ENCODE measurements around the gene MTUS2.

Gene MTUS2

DNA sequence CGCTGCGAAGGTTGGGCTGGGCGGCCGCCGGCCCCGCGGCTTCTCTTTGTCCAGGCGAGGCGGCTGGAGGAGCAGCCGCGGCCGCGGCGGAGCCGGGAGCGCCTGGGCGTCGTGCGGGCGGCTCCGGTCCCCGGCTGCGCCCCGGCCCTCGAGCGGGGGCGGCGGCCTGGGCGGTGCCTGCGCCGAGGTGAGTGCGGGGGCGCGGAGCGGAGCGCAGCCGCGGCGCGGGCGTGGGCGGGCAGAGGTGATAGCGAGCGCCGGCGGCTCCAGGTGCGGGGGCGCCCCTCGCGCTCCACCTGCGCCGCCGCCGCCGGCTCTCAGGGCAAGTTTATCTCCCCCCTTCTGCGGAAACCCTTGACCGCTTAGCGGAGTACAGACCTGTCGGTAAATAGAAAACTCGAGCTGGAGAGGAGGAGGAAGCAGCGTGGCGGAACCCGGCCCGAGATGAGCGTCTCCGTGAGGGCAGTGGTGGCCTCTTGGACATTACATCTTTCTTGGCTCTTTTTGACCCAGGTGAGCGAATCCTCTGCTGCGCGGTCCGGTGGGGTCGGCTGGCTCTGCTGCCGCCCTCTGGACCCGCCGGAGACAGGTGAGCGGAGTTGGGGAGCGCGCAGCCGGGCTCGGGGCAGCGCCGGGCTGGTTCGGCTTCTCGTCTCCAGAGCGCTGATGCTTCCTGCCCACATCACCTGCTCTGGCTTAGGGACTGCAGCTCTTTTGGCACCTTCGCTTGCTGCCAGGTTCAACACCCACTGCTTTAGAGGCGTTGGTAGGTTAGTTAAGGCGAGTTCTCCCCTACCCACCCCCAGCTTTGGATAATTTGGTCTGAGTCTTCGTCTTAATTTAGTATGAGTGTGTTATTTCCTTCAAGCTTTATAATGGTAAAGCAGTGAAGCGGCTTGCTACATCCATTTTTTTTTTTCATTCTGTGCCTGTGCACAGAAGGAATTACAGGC lies at the start of gene MTUS2:
MTUS2 (plus strand) TSS at position 241 of the 953 bp plus-strand sequence.
- DNase-seq (ENCODE audit: low read depth) = no peak

DNA sequence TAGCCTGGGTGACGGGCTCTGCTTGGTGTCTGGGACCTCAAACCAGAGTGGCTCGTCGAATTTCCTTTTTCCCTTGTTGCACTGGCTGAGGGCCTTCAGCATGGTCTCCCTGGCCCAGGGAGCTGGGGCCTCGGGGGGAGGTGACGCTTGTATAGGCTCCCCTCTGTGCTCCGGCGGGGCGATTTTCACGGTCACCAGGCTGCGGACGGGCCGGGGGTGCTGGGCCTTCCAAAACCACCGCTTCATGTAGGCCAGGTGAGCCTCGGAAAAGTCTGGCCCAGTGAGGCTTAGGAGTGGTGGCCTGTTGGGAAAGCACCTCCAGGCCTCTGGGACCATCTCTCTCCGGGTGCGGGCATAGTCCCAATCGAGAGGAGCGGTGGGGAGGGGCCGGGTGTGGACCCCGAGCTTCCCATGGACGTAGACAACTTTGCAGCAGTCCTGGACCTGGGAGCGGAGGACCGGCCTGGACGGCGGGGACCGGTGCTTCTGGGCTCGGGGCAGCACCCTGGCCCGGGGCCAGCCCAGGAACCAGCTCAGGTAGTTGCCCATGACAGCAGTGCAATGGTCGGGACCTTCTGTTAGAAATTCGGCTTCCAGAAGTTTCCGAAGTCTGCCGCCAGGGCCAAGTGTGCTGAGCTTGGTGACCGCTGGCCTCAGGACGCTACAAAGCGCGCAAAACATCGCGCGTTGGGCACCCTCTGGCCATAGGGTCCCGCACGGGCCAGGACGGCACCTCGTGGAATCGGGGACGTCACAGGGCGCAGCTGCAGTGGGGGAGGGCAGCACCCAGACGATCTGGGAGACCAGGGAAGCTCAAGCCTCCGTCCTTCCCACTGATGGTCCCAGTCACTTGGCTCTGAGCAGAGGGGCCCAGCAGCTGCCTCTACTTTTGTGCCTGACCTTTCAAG lies 41.6 kb upstream of the MTUS2 start:
- no peak for DNase-seq (ENCODE audit: low read depth)

DNA sequence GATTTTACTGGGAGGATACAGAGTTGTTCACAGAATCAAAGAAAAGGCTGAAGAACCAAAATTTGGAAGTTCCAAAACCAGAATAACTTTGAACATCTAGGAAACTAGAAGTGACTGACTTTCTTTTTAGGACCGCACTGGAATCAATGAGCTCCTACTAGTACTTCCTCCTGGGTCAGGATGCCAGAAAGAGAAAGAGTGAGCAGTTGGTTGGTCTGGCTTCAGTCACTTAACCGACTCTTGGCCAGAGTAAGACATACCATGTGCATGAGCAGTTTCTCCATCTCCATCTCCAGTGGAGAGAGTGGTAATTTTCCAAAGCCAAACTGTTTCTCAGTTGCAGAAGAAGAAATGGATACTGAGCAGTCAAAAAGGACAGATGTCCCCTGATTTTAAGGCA lies 27.1 kb upstream of the MTUS2 start:
- DNase-seq (ENCODE audit: low read depth) = peak; percentile 5

DNA sequence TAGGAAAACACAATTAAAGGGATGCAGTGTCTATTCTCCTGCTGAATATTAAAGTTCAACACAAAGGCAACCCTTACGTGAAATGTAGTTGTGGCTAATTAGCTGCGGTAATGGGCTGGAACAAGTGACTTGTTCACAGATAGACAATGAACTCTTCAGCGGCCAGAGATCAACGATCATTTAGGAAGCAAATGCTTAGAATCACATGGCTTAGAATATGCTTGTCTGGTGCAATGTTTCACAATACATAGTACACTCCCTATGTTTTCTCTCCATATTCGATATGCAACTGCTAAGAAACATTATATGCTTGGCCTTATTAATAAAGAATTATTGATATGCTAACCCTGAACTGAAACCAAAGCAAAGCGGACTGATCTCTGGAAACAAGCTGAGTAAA lies 25.7 kb upstream of the MTUS2 start:
- no peak for DNase-seq (ENCODE audit: low read depth)

DNA sequence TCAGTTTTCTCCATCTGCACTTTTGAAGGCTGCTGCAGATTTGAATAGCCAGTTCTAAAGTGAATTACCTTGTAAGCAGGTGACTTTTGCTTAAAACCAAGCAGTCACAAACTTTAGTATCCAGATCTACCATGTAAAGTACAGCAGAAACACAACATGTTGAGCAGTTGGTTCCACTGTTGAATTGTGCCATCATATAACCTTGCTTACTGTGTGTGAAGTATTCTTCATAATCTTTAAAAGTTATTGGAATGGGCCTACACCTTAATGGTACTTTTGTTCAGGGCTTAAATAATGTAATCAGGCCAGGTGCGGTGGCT lies 23.2 kb upstream of the MTUS2 start:
- DNase-seq (ENCODE audit: low read depth) = no peak

DNA sequence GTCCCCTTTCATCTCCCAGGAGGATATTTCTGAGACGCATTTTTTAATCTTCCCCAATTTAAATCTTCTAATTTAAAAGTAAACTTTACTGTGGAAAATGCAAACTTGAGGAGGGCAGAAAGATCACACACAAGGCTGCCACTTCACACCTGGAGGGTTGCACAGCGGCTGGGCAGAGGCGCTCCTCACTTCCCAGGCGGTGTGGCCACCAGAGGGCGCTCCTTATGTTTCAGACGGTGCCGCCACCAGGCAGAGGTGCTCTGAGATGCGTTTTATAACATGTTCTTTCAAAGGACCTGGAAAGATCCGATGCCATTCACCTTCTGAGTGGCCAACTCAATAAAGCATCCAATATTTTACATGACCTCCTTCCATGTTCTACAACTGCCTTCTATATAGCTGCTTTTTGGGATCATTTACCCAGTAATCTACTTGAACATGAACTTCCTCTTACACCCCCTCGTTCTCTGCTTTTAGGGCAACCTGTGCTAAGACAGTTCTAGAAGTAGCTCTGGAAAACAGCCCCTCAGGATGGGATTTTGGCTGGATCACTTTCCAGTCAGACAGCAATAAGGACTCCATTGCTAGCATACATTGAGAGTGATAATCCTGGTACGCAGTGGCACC lies 14.8 kb upstream of the MTUS2 start:
- no peak for DNase-seq (ENCODE audit: low read depth)

DNA sequence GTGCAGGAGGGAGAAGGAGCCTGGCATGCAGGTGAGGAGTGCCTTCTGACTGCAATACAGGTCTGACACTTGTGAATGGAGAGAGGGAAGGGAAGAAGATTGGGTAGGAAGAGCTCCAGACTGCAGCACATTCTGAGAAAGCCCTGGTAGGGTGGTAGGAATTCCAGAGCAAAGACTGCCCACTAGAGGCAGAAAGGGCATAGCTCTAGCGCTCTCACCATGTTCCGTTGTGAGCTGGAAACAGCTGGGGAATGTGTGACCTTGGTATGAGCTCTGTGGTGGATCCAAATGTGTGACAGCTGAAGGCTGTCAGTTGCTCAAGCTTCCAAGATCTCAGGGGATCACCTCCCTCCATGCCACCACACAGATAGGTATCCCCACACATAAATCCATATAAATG lies 2.9 kb upstream of the MTUS2 start:
- no peak for DNase-seq (ENCODE audit: low read depth)

DNA sequence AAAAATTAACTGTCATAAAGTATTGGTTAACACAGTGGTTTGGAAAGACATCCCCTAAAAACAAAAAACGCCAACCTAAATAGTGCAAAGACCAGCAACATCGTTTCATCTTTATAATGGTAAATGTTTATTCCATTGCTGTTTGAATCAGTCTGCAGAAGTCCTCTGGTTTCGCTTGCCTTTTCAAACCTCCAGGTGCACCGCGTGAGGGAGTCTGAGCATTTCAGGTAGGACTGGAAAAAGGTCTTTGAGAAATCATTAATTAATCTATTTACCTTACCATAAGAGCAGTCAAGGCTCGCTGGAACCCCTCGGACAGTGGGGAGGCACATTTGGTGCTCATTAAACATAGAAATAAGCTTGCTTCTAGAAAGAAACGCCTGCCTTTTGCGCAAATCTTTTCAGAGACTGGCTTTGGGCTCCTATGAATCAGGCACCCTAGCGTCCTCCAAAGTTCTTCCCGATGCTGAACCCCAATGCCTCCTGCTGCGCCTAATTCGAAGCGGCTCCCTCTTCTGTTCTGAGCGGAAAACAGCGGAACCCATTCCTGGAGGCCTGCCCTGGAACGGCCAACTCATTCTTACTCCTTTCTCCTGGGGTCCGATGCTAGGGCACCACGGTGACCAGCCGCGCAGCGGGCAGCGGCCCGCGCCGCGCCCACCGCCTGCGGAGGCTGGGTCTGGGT lies 951 bp upstream of the MTUS2 start:
- DNase-seq (ENCODE audit: low read depth) = no peak

DNA sequence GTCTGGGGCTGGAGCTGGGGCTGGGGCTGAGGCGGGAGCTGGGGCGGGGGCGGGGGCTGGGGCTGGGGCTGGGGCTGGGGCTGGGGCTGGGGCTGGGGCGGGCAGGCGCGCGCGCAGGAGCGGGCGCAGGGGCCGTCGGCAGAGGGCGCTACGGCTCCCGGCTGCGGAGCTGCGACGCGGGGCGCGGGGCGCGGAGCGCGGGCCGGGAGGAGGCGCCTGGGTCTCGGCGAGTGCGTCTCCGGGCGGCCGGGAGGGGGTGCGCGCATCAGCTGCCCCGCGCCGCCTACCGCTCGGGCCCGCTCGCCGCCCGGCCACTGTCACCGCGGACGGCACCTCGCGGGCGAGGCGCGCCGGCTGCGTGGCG lies 422 bp upstream of the MTUS2 start:
- no peak for DNase-seq (ENCODE audit: low read depth)

DNA sequence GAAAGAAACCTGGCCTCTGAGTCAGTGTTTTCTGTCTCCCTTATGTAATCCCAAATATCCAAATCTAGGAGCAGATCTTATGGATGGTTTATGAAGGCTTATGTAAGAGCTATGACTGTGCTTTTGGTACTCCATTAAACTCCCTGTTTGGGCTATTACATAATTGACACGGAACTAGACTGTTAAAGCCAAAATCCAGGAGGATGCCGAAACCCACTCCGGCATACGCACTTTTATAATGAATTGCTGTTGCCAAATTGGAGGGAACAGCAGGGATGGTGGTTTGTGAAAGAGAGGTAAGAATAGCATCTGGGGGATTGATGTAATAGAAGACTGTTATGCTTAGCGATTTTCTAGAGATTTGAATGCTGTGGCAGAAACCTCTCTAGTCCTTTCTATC lies 2.0 kb downstream of the MTUS2 start:
- no peak for DNase-seq (ENCODE audit: low read depth)

DNA sequence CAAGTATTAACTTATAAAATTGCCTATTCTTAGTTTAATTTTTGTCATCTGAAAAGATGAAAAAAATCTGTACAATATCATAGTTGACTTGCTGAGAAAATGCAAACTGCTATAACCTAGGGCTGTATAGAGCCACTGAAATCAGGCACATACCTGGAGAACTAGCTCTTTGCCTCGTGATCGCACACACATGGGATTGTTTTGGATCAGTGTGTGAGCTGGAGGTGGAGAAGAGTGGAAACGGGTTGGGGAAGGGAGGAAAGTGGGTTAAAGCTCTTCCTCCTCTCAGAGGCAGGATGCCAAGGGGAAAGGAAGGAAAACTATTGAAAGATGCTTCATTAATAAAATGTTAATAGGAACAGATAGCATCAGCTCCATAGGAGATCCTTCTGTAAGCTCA lies 2.7 kb downstream of the MTUS2 start:
- no peak for DNase-seq (ENCODE audit: low read depth)

DNA sequence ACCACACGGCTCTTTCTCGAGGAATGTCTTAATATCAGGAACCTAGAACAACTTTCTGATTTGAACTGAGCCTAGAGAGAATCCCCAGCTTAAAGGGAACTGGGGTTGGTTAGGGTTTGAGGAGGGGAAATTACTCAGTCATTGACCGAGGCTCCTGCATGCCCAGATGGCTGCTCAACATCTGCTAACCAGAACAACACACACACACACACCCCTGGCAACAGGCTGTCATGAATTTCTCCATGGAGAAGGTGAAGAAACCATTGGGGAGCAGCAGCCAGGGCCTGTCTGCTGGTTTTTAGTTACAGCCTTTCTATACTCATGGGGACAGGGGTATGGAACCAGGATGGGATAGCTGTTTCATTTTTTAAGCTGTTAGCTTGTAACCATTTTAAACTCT lies 5.2 kb downstream of the MTUS2 start:
- no peak for DNase-seq (ENCODE audit: low read depth)

DNA sequence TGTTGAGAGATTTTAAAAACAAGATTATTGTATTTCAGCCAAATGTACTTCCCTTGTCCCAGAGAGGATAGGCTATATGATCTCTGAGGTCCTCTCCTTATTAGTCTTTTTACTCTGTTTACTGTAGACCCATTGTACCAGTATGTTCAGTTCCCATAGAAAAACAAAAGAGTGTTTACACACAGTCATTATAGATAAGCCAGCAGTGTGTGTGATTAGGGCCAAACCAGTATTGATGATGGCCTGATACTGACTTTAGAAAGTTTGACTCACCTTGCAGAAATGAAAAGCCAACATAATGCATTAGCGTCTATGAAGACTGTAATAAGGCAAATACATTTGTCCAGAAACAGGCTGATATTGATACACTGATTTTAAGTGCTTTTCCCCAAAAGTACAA lies 6.2 kb downstream of the MTUS2 start:
- no peak for DNase-seq (ENCODE audit: low read depth)

DNA sequence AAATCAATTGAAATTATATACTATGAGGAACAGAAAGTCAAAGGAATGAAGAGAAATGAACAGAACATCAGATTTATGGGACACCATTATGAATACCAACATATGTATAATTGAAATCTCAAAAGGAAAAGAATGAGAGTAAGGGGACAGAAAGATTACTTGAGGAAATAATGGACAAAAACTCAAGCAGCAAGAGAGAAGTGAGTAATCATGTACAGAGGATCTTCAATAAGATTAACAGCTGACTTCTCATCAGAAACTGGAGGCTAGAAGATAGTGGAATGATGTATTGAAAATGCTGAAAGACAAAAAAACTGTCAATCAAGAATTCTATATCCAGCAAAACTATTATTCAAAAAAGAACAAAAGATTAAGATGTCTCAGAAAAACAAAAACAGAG lies 10.4 kb downstream of the MTUS2 start:
- no peak for DNase-seq (ENCODE audit: low read depth)

DNA sequence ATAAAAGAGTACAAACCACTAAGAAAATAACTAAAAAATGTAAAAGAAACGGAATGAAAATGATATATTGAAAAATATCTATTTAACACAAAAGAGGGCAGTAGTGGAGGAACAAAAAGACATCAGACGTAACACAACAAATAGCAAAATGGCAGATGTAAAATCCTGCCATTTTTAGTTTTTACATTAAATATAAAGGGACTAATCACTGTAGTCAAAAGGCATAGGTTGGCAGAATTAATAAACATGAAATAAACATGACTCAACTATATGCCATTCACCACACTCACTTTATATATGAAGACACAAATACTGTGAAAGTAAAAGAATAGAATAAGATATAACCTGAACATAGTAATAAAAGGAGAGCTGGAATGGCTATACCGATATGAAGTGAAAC lies 11.0 kb downstream of the MTUS2 start:
- no peak for DNase-seq (ENCODE audit: low read depth)

DNA sequence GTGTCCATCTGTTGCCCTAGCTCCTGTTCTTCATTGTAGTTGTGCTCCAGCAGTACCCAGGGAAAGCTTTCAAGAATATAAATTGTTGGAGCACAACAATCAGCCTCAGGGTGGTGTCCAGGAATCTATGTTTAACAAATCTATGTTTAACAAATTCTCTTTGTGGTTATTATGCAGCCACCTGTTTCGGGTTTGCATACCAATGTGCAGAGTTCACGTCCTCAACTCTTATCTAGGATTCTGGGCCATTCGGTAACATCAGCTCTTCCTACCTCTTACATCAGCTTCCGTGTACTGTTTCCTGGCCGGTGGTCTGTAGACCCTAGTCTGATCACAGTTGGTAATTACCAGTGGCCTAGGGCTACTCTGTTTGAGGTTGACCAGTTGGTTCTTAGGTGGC lies 17.0 kb downstream of the MTUS2 start:
- DNase-seq (ENCODE audit: low read depth) = no peak

DNA sequence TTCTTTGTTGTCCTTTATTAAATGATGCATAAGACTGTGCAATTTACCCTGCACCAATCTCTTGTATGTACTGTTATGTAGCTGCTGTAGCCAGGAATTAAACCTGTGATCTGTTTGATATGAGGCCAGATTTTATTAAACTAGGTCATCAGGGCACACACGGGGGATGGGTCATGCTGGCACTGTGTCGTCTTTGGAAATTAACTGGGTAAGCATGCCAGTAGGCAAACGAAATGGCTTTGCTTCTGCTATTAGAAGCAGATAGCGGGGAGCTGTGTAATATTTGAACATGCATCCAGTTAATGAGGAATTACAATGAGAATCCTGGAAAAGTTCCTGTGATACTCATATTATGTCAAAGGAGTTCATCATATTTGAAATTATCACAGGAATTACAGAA lies 23.5 kb downstream of the MTUS2 start:
- no peak for DNase-seq (ENCODE audit: low read depth)

DNA sequence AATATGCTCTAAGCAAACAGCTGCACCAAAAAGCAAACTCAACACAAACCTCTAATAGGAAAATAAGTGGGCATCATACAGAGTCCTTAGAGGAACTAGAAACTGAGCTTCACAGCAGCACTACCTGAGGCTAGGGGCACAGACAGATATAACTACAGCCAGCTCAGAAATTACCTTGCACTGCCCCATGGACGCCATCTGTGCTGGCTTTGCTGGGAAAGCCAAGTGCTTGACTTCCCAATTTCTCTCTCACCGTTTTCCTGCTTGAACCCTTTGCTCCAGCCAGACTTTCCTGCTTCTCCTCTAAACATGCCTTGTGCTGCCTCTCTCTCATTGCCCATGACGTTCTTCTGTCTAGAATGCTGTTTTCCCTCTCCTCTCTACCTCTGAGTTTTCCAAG lies 29.3 kb downstream of the MTUS2 start:
- no peak for DNase-seq (ENCODE audit: low read depth)

DNA sequence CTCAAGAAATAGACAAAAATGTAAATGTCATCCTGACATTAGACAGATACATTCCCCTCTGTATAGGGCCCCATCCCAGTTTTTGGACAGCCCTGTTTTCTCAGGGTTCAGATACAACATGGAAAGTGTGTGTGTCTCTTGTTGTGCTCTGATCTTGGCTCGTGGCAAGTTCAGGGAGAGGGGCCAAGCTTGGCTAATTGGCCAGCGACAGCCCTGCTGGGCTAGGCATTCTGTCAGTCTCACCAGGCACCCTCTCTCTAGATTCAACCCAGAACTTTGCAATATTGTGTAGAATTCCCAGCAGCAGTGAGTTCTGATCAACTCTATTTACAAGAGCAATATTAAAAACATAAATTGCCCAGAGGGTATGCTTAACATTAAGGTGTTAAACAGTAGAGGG lies 30.1 kb downstream of the MTUS2 start:
- DNase-seq (ENCODE audit: low read depth) = no peak

DNA sequence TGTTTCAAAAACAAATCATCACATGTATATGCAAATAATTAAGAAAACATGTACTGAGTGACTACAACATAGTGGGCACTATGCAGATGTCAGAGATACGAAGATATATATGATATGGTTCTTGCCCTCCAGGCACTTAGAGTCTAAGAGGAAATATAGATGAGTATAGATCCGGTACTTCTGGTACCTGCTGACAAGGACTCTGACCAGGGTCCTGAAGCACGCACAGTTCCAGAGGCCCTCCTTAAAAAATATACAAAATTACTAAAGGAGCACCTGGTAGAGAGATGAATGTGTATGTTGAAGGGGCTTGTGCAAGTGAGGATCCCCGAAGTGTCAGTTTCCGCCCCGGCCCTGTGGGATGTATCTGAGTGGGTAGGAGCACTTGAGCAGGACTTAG lies 31.3 kb downstream of the MTUS2 start:
- no peak for DNase-seq (ENCODE audit: low read depth)

DNA sequence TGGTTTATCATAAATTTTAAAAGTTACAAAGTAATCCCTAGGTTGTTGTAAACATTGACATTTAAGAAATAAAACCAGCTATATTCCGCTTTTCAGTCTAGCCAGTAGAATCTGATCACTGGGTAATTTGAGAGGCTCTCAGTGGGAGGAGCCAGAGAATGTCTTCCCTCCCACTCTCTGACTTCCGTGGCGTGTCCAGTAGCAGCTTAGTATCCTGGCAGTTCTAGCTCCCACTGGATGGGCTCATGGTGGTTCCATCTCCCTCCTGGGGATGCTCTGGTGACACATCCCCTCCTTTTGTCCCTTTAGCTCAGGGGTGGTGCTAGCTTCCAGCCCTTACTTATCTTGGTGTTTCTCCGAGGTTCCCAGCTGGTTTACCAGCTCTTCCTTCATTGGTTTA lies 34.5 kb downstream of the MTUS2 start:
- no peak for DNase-seq (ENCODE audit: low read depth)

DNA sequence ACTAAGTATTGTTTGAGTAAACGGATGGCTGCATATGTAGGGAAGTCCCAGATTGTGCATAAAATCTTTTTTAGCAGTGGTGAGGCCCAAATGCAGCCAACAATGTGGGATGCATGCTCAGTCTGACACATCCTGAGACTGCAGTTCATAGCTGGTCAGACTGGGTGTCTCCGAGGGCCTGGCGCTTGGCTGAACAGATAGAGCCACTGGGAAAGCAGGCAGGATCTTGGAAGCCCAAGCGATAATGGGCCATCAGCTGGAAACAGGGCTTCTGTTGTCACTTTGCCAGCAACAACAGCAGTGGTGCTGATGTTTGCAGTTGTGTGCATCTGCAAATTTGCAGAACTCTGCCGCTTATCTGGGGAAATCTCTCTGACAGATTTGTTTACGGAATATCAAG lies 36.1 kb downstream of the MTUS2 start:
- no peak for DNase-seq (ENCODE audit: low read depth)

All from HS-27A (cell line).